ENCODE data around the gene GRM7. TPM values are rescaled to one million over a fixed set of nuclear protein-coding genes. Genes with fewer than 3 reads are reported as not detected.

Gene GRM7
- total and polyA plus RNA-seq, 2 of the 4 experiments (the other 2 are of a cell fraction), result not detected

GRCh38 chr3:7565574-7565973 lies 704.7 kb downstream of the GRM7 start:
- Histone ChIP-seq H2AFZ (replicated peaks; ENCODE audit: low read length, poor library complexity) (no peak overlapping the region), H3K9me3 (ENCODE audit: control insufficient read depth, insufficient read depth, low read length) (peaks cover 4% of the 10 kb centered on the region), H2BK20ac (ENCODE audit: low read depth, low read length) (no peak overlapping the region), H2BK5ac (ENCODE audit: low read depth, low read length, poor library complexity, severe bottlenecking) (no peak overlapping the region), H2BK120ac (ENCODE audit: low read depth, low read length) (no peak overlapping the region), H3K4ac (ENCODE audit: low read depth, low read length) (no peak overlapping the region), H3K23ac (ENCODE audit: low read depth, low read length) (no peak overlapping the region), H4K5ac (ENCODE audit: low read depth, low read length) (no peak overlapping the region), H3K18ac (ENCODE audit: low read depth, low read length) (no peak overlapping the region), H3K4me1 (ENCODE audit: control insufficient read depth, insufficient read depth, low read length) (no peaks in the 10 kb centered on the region), H3K4me2 (ENCODE audit: low read depth, low read length) (no peak overlapping the region), H2AK9ac (replicated peaks; ENCODE audit: low read depth, low read length, poor library complexity) (no peak overlapping the region), H3K56ac (ENCODE audit: extremely low read depth, insufficient read depth, low read length) (no peak overlapping the region), H2AK5ac (ENCODE audit: low read depth, low read length) (no peak overlapping the region), H4K91ac (ENCODE audit: insufficient read depth, low read depth, low read length) (no peak overlapping the region), H3K27me3 (ENCODE audit: control insufficient read depth, insufficient read depth, low read length) (no peaks in the 10 kb centered on the region), H3K36me3 (ENCODE audit: control insufficient read depth, insufficient read depth, low read length) (no peaks in the 10 kb centered on the region), H4K8ac (ENCODE audit: low read depth in 2 of 2, low read length in 2 of 2) (no peak overlapping the region), H3K27ac (ENCODE audit: insufficient read depth, low read length) (no peak overlapping the region), H3K4me3 (ENCODE audit: insufficient read depth, low read depth, low read length) (no peak overlapping the region), H3K79me1 (ENCODE audit: low read depth in 1 of 2, low read length in 2 of 2) (no peaks in the 10 kb centered on the region), H4K20me1 (ENCODE audit: insufficient read depth, low read length) (no peaks in the 10 kb centered on the region), H3K9me1 (ENCODE audit: insufficient read depth, low read length) (no peaks in the 10 kb centered on the region), H3K9ac (ENCODE audit: low read depth, low read length) (no peak overlapping the region), H2BK15ac (ENCODE audit: low read depth, low read length) (no peak overlapping the region), H3K14ac (replicated peaks; ENCODE audit: low read depth, low read length) (no peak overlapping the region)
- intact Hi-C loops (cut with micrococcal nuclease), result no loop called here
- in situ Hi-C loops (cut with MboI; ENCODE audit: low sequenced_read_pairs), result no loop called here
- CTCF ChIA-PET, result interaction anchor here (0.7 kb wide), 1 partner anchor 1217 kb away, joined by 3 read pairs; no protein-coding TSS in a partner anchor
- DNase-seq (no peak), ATAC-seq (ENCODE audit: low read depth) (no peak)
- no TSS peak for BruUV-seq (replicated peaks)
- WGBS, 2 experiments (ENCODE audit: extremely low coverage in 2 of 2, insufficient read length in 1 of 2), result 50% methylated on average over 2 of the region's 2 CpGs; no CpG with 5 or more reads in 1 of the 2 experiments
- dilution Hi-C loops (cut with HindIII; ENCODE audit: low sequenced_read_pairs, unreplicated experiment), result no loop called here
- TF ChIP-seq POLR2A (IDR thresholded peaks at IDR 0.05; ENCODE audit: low read depth, low read length) (no peak), SMC3 (IDR thresholded peaks at IDR 0.05; ENCODE audit: low read depth, low read length) (no peak), MAZ (IDR thresholded peaks at IDR 0.05; ENCODE audit: borderline replicate concordance, low read depth, low read length) (no peak), CEBPB (IDR thresholded peaks at IDR 0.05; ENCODE audit: low read depth, low read length) (peak; percentile 62), NFE2L2 (IDR thresholded peaks at IDR 0.05; ENCODE audit: low read depth, low read length) (no peak), FOS (IDR thresholded peaks at IDR 0.05; ENCODE audit: low read depth, low read length) (no peak)
- POLR2A ChIA-PET (ENCODE audit: unreplicated experiment), result no interaction called here

All from IMR-90 (cell line).